Frontal cortex (tissue), 4 donors: ENCODE measurements around the gene MTX3. TPM values are rescaled to one million over a fixed set of nuclear protein-coding genes. Genes with fewer than 3 reads are reported as not detected.

Source experiments
- DNase-seq, 2 donors: peaks; one replicate each; pipeline ENCODE4 v3.0.0; 2012; ENCODE audit warnings: low spot score in 2 of 2
- FAIRE-seq: peaks from 2 replicates; lab custom pipeline; 2012; peaks lifted over from hg19 to GRCh38; lab: Jason Lieb, UNC
- small RNA-seq: library from RNA; depleted of rRNA; stranded (forward); fragments of <200 nt; gene quantifications from one replicate; pipeline ENCODE3, GENCODE V24; 2014
- total RNA-seq: library from RNA; depleted of rRNA; stranded (reverse); fragments of >200 nt; gene quantifications from one replicate; pipeline ENCODE4 v1.2.3, GENCODE V29; 2014
- donor health status: control.
- donor health status: control.
- donor health status: control.

Gene MTX3
- total RNA-seq, 1 donor from 2014 or later: 14.7 TPM

- FAIRE-seq (no peak), DNase-seq (no peak)
Measured at GRCh38 chr5:79938468-79938867, 52.6 kb downstream of the MTX3 start.

- no peak for FAIRE-seq
- no peak for DNase-seq
Measured at GRCh38 chr5:79936646-79937216, 54.3 kb downstream of the MTX3 start.

- FAIRE-seq: no peak
- DNase-seq: no peak
Measured at GRCh38 chr5:79936002-79936645, 54.9 kb downstream of the MTX3 start.

- FAIRE-seq (no peak), DNase-seq (no peak)
Measured at GRCh38 chr5:79934681-79935080, 56.4 kb downstream of the MTX3 start.

- no peak for DNase-seq
- FAIRE-seq: no peak
Measured at GRCh38 chr5:79932510-79933504, 58.3 kb downstream of the MTX3 start.

GRCh38 chr5:79931866-79932265 lies 59.2 kb downstream of the MTX3 start:
- FAIRE-seq: no peak

GRCh38 chr5:79931409-79931808 lies 59.7 kb downstream of the MTX3 start:
- no peak for DNase-seq
- FAIRE-seq: no peak

More at GRCh38 chr5:79931866-79932265, 59.2 kb downstream of the MTX3 start:
- DNase-seq: no peak

- FAIRE-seq: no peak
- no peak for DNase-seq
Measured at GRCh38 chr5:79929095-79929494, 62.0 kb downstream of the MTX3 start.

Small RNA genes within 50 kb of the gene (small RNA-seq; reads per million reads assigned to genes)
- gene TRMT112P2: not detected

Other genes with a start within 250 kb of the MTX3 start
- gene THBS4, start 44.1 kb upstream of the MTX3 start, total RNA-seq: 2.0 TPM